HepG2 (cell line): ENCODE measurements around the gene ERCC4.
"Not testable (repeated sequence)": the region's sequence is repeated elsewhere in the genome, so short reads cannot be mapped to it uniquely, and the experiment has no call there.

ENCODE experiments used
- EZH2 ChIP-seq: conservative IDR thresholded peaks from 2 replicates; pipeline ENCODE4 v1.6.1; 2012; ENCODE audit warnings: mild to moderate bottlenecking, low read depth, low read length, moderate library complexity
- TF ChIP-seq, protein P1 (sequence below): sonication (generic); formaldehyde crosslinking; IDR thresholded peaks from 2 replicates; pipeline ENCODE4 v1.5.0; 2020; ENCODE audit warnings: mild to moderate bottlenecking, missing genetic modification reagents, moderate library complexity

GRCh38 chr16:13904822-13905221 lies 15.1 kb upstream of the ERCC4 start:
- TF ChIP-seq EZH2, result not testable (repeated sequence)
- TF ChIP-seq, protein P1, sequence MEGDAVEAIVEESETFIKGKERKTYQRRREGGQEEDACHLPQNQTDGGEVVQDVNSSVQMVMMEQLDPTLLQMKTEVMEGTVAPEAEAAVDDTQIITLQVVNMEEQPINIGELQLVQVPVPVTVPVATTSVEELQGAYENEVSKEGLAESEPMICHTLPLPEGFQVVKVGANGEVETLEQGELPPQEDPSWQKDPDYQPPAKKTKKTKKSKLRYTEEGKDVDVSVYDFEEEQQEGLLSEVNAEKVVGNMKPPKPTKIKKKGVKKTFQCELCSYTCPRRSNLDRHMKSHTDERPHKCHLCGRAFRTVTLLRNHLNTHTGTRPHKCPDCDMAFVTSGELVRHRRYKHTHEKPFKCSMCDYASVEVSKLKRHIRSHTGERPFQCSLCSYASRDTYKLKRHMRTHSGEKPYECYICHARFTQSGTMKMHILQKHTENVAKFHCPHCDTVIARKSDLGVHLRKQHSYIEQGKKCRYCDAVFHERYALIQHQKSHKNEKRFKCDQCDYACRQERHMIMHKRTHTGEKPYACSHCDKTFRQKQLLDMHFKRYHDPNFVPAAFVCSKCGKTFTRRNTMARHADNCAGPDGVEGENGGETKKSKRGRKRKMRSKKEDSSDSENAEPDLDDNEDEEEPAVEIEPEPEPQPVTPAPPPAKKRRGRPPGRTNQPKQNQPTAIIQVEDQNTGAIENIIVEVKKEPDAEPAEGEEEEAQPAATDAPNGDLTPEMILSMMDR, result peak; percentile 54
